ENCODE results near the gene DENND1A. TPM values are rescaled to one million over a fixed set of nuclear protein-coding genes. Genes with fewer than 3 reads are reported as not detected.
"Not testable (repeated sequence)": the region's sequence is repeated elsewhere in the genome, so short reads cannot be mapped to it uniquely, and the experiment has no call there.

Gene DENND1A
- total RNA-seq, 2 donors from 2014 or later = 17.8 to 36.6 TPM

DNA sequence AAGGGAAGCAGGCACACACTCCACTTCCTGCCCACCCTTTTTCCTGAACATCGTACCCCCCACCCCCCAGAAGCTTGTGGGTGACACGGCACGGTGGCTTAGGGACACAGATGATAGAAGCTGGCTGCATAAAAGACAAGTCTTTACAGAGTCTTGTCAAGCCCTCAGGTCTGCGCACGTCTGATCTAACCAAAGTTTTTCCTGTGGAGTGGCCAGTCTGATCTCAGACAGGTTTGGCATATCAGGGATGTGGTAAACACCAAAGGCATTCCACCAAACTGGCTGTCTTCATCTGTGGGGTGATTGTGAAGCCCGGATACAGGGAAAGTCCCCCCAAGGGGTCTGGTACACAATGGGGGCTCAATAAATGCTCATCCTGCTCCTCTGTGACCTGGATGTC is 523.9 kb downstream of the DENND1A start:
- no peaks in the 10 kb centered on the region for H3K36me3 ChIP-seq
- H3K27me3 ChIP-seq (replicated peaks; ENCODE audit: insufficient read depth) = no peaks in the 10 kb centered on the region
- TF ChIP-seq, protein P1, sequence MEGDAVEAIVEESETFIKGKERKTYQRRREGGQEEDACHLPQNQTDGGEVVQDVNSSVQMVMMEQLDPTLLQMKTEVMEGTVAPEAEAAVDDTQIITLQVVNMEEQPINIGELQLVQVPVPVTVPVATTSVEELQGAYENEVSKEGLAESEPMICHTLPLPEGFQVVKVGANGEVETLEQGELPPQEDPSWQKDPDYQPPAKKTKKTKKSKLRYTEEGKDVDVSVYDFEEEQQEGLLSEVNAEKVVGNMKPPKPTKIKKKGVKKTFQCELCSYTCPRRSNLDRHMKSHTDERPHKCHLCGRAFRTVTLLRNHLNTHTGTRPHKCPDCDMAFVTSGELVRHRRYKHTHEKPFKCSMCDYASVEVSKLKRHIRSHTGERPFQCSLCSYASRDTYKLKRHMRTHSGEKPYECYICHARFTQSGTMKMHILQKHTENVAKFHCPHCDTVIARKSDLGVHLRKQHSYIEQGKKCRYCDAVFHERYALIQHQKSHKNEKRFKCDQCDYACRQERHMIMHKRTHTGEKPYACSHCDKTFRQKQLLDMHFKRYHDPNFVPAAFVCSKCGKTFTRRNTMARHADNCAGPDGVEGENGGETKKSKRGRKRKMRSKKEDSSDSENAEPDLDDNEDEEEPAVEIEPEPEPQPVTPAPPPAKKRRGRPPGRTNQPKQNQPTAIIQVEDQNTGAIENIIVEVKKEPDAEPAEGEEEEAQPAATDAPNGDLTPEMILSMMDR (IDR thresholded peaks at IDR 0.05) = no peak
- no peaks in the 10 kb centered on the region for H3K9me3 ChIP-seq
- no peak overlapping the region for H3K4me3 ChIP-seq
- no peak for DNase-seq (ENCODE audit: low spot score)
- no peak for ATAC-seq (ENCODE audit: insufficient number of reproducible peaks, low FRiP score, low read depth)
- no peak overlapping the region for H3K27ac ChIP-seq
- peaks cover 0 to 9% of the 10 kb centered on the region in 2 donors for H3K4me1 ChIP-seq (ENCODE audit: control insufficient read depth in 1 of 2, low read depth in 2 of 2)

DNA sequence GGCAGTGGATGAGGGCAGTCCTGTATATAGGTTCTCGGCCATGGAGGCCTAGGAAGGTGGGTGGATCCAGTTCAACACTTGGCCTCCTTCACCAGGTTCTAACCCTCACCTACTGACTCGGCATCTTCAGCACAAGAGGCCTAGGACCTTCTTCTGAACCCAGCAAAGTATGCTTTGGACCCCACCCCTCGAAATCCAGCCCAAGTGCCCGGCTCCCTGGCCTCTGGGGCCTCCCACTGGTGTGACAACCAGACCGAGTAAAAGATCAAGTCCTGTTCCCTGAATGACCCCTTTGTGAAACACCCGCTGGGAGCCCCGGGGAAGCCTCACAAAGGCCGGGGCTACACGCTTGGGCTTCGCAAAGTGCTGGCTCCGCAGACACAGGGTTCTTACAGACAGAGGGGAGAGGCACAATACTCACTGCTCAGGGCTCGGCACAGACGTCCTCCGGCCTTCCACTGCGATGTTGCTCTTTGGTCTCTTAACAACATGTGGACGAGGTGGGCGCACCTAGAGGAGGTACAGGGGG is 526.9 kb downstream of the DENND1A start:
- ATAC-seq (ENCODE audit: insufficient number of reproducible peaks, low FRiP score, low read depth) (no peak), DNase-seq (ENCODE audit: low spot score) (no peak)
- Histone ChIP-seq H3K36me3 (no peaks in the 10 kb centered on the region), H3K4me3 (no peak overlapping the region), H3K9me3 (no peaks in the 10 kb centered on the region), H3K4me1 (ENCODE audit: control insufficient read depth in 1 of 2, low read depth in 2 of 2) (peaks cover 0 to 13% of the 10 kb centered on the region in 2 donors), H3K27me3 (replicated peaks; ENCODE audit: insufficient read depth) (no peaks in the 10 kb centered on the region), H3K27ac (no peak overlapping the region)
- TF ChIP-seq, protein P1 (IDR thresholded peaks at IDR 0.05) = no peak

DNA sequence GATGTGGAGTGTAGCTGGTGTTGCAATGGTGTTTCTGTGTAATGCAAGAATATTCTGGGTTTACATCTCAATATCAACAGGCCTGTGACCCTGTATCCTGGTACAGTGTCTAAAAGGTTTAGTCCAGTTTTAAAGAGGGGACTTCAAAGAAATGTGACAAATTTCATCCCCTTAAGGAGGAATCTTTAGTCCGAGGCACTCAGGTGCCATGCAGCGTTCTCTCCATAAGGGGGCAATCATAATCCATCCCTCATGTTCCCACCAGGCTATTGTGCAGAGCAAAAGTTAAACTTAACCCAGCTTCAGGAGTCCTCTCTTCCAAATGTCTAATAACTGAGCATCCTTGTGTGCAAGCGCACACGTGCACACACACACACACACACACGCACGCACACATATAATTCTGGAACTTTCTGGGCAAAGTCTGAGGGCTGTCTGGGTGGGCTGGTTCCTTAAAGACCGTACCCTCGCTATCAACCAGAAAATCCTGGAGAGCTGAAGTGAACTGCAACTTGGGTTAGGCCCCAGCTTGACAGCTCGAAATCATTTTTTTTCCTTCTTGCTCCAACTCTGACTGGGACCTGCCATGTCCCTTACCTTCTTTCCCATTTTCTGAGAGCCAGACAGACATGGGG is 527.9 kb downstream of the DENND1A start:
- TF ChIP-seq, protein P1 (IDR thresholded peaks at IDR 0.05) = peak; percentile 69
- Histone ChIP-seq H3K4me1 (ENCODE audit: control insufficient read depth in 1 of 2, low read depth in 2 of 2) (peaks cover 0 to 13% of the 10 kb centered on the region in 2 donors), H3K36me3 (no peaks in the 10 kb centered on the region), H3K27ac (peak overlapping the region; percentile 13 to 19), H3K4me3 (peak overlapping the region; percentile 44), H3K27me3 (replicated peaks; ENCODE audit: insufficient read depth) (no peaks in the 10 kb centered on the region), H3K9me3 (no peaks in the 10 kb centered on the region)
- DNase-seq (ENCODE audit: low spot score) (no peak), ATAC-seq (ENCODE audit: insufficient number of reproducible peaks, low FRiP score, low read depth) (no peak)

DNA sequence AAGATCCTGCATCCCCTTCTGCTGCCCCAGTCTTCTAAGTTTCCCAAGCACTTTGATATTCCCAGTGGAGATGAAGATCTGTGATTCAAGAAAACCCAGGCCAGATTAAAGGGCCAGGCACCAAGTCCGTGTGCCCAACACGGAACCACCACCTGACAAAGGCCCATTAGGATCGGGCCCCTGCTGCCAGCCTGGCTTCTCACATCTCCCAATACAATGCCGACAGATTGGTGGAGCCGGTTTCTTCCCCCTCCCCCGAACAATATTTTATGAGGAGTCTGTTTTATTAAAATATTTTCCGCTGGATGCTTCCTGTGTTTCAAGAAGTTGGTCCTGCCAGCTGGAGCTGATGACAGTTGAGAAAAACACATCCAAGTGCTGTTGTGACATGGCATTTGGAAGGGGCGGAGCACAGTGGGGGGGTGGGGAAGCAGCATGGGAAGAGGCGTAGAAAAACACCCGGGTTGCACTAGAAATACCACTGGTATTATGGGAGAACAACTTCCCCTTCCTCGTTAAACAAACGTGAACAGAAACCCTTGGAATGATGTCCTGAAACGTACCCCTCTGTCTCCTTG is 528.9 kb downstream of the DENND1A start:
- no peak for DNase-seq (ENCODE audit: low spot score)
- TF ChIP-seq, protein P1 (IDR thresholded peaks at IDR 0.05) = no peak
- H3K4me3 ChIP-seq = peak overlapping the region; percentile 44
- peaks cover 0 to 13% of the 10 kb centered on the region in 2 donors for H3K4me1 ChIP-seq (ENCODE audit: control insufficient read depth in 1 of 2, low read depth in 2 of 2)
- peak; percentile 25 for ATAC-seq (ENCODE audit: insufficient number of reproducible peaks, low FRiP score, low read depth)
- peak overlapping the region; percentile 13 to 19 for H3K27ac ChIP-seq
- no peaks in the 10 kb centered on the region for H3K36me3 ChIP-seq
- H3K27me3 ChIP-seq (replicated peaks; ENCODE audit: insufficient read depth) = no peaks in the 10 kb centered on the region
- H3K9me3 ChIP-seq = no peaks in the 10 kb centered on the region

DNA sequence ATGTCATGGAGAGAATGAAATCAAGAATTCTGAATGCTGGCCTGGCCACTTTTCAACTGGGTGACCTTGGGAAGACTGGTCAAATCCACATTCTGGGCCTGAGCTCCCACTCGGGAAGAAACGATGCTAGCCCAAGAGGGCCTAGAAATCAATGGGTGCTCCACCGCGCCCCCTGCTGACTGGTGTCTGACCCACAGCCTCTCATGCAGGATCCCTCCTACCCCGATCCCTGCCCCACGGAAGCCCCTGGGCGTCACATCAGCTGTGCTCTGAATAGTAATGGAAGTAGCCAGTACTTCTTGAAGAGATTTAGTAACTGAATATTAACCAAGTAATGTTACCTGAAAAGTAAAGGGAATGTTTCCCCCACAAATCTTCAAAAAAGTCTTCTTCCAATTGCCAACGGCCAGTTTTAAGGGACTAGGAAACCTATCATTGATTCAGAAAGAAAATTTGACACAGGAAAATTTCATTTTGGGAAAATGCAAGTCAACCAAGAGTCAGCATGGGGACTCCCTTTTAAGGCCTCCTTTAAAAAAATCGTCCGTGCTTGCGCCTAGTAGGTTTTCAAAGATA is 530.0 kb downstream of the DENND1A start:
- Histone ChIP-seq H3K9me3 (no peaks in the 10 kb centered on the region), H3K27me3 (replicated peaks; ENCODE audit: insufficient read depth) (no peaks in the 10 kb centered on the region), H3K36me3 (no peaks in the 10 kb centered on the region), H3K27ac (no peak overlapping the region), H3K4me3 (no peak overlapping the region), H3K4me1 (ENCODE audit: control insufficient read depth in 1 of 2, low read depth in 2 of 2) (peaks cover 0 to 13% of the 10 kb centered on the region in 2 donors)
- DNase-seq (ENCODE audit: low spot score) = no peak
- TF ChIP-seq, protein P1 (IDR thresholded peaks at IDR 0.05) = no peak
- no peak for ATAC-seq (ENCODE audit: insufficient number of reproducible peaks, low FRiP score, low read depth)

DNA sequence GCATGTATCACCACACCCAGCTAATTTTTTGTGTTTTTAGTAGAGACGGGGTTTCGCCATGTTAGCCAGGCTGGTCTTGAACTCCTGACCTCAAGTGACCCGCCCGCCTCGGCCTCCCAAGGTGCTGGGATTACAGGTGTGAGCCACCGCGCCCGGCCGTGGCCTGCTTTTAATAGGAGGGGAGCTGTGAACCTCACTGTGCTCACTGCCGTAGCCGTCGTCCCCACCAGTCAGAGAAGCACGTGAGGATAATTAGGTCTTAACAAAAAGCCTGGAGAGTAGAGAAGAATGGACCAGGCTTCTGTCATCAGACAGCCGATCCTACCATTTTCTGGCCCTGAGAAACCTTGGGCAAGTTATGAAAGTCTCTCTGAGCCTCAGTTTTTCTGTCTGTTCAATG is 531.0 kb downstream of the DENND1A start:
- not testable (repeated sequence) for ATAC-seq (ENCODE audit: insufficient number of reproducible peaks, low FRiP score, low read depth); H3K27ac ChIP-seq; H3K4me3 ChIP-seq; H3K27me3 ChIP-seq (replicated peaks; ENCODE audit: insufficient read depth); DNase-seq (ENCODE audit: low spot score); H3K9me3 ChIP-seq; H3K36me3 ChIP-seq
- H3K4me1 ChIP-seq (ENCODE audit: control insufficient read depth in 1 of 2, low read depth in 2 of 2) = peaks cover 0 to 13% of the 10 kb centered on the region in 2 donors

Data from thoracic aorta (tissue), 2 donors.